Measurements from ENCODE around the gene OR8H1.

Gene OR8H1

GRCh38 chr11:56296898-56297297 lies 4.8 kb upstream of the OR8H1 start:
- ChIA-PET CTCF (no interaction called here), POLR2A (ENCODE audit: low non-redundant PET) (no interaction called here)
- no peak for DNase-seq (ENCODE audit: low spot score)
- TF ChIP-seq CTCF (conservative IDR thresholded peaks at IDR 0.05; ENCODE audit: low read depth): no peak
- no peak overlapping the region for H3K27ac ChIP-seq

GRCh38 chr11:56273854-56274253 lies 18.2 kb downstream of the OR8H1 start, which contains the start of gene OR5T1:
Gene OR5T1, plus strand, starts transcription at chr11:56274154. Its CDS starts 1,485 bp downstream, at chr11:56275639.
- no peak for TF ChIP-seq CTCF (conservative IDR thresholded peaks at IDR 0.05; ENCODE audit: low read depth)
- ChIA-PET CTCF (interaction anchor here (0.6 to 0.7 kb wide), 2 partner anchors 457 to 1893 kb away, joined by 3 to 5 read pairs; no protein-coding TSS in a partner anchor), POLR2A (ENCODE audit: low non-redundant PET) (no interaction called here)
- no peak for DNase-seq (ENCODE audit: low spot score)
- H3K27ac ChIP-seq: no peak within 1 kb of the TSS

GRCh38 chr11:56271092-56271491 lies 21.0 kb downstream of the OR8H1 start:
- ChIA-PET POLR2A (ENCODE audit: low non-redundant PET) (no interaction called here), CTCF (interaction anchor here (0.6 kb wide), 1 partner anchor 78 kb away, joined by 3 read pairs; no protein-coding TSS in a partner anchor)
- TF ChIP-seq CTCF (conservative IDR thresholded peaks at IDR 0.05; ENCODE audit: low read depth): no peak
- no peak overlapping the region for H3K27ac ChIP-seq
- no peak for DNase-seq (ENCODE audit: low spot score)

GRCh38 chr11:56251954-56252353 lies 40.1 kb downstream of the OR8H1 start, which contains the start of gene OR5T3:
Gene OR5T3, plus strand, starts transcription at chr11:56252254. Its CDS starts 0 bp downstream, at chr11:56252254.
- DNase-seq (ENCODE audit: low spot score): no peak
- POLR2A ChIA-PET (ENCODE audit: low non-redundant PET): no interaction called here
- CTCF ChIA-PET: no interaction called here
- no peak within 1 kb of the TSS for H3K27ac ChIP-seq
- TF ChIP-seq CTCF (conservative IDR thresholded peaks at IDR 0.05; ENCODE audit: low read depth): no peak
